DOHH2 (cell line): ENCODE measurements around the gene NPLOC4.

Experiments used
- EZH2phosphoT487 ChIP-seq: fragments of 200-600 bp; sonication (generic); IDR thresholded peaks from 2 replicates; pipeline ENCODE4 v1.6.1; 2017; ENCODE audit warnings: borderline replicate concordance, mild to moderate bottlenecking, antibody characterized with exemption, low read length, moderate library complexity, mixed read lengths
- TF ChIP-seq, protein P1 (sequence below): fragments of 200-600 bp; sonication (generic); IDR thresholded peaks from one replicate; pipeline ENCODE4 v1.5.1; 2014; ENCODE audit warnings: antibody characterized with exemption, mild to moderate bottlenecking, low read depth, low read length; ENCODE audit not compliant: poor library complexity, severe bottlenecking

DNA sequence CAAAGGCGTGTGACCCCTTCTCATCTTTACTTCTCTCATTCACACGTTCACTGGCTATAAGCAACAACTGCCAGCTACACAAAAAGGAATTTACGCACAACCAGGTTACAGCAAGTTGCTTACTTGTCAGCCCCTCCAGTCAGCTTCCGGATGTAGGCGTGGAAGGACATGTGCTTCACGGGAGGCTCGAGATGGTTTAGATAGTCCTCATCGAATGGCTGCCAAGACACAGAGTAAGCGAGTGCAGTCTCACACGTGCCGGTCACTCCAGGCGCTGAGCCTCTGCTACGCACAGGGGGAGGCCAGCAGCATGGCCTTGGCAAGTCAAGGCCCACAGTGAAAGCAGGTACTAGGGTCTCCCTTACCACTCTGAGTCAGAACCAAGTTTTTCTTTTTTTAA lies 28.3 kb downstream of the NPLOC4 start:
- TF ChIP-seq, protein P1, sequence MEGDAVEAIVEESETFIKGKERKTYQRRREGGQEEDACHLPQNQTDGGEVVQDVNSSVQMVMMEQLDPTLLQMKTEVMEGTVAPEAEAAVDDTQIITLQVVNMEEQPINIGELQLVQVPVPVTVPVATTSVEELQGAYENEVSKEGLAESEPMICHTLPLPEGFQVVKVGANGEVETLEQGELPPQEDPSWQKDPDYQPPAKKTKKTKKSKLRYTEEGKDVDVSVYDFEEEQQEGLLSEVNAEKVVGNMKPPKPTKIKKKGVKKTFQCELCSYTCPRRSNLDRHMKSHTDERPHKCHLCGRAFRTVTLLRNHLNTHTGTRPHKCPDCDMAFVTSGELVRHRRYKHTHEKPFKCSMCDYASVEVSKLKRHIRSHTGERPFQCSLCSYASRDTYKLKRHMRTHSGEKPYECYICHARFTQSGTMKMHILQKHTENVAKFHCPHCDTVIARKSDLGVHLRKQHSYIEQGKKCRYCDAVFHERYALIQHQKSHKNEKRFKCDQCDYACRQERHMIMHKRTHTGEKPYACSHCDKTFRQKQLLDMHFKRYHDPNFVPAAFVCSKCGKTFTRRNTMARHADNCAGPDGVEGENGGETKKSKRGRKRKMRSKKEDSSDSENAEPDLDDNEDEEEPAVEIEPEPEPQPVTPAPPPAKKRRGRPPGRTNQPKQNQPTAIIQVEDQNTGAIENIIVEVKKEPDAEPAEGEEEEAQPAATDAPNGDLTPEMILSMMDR = no peak
- TF ChIP-seq EZH2phosphoT487 = no peak
